HepG2 (cell line): ENCODE results near the gene SSBP2. TPM values are rescaled to one million over a fixed set of nuclear protein-coding genes. Genes with fewer than 3 reads are reported as not detected.

ENCODE experiments used
- BHLHE40 ChIP-seq: IDR thresholded peaks from 2 replicates; pipeline ENCODE4 v1.6.1; 2011; ENCODE audit warnings: low read length, improper control_type of control experiment
- polyA plus RNA-seq, 8 experiments: library from polyadenylated mRNA; depleted of rRNA in 3 of 8; stranded (reverse) in 7 of 8; unstranded in 1 of 8; fragments of >200 nt; fragmentation: Illumina TruSeq in 4 of 8; extraction: Trizol in 4 of 8; gene quantifications; 2 replicates each; pipeline versions ENCODE4 v1.2.1 to v1.2.3, GENCODE V29; 2011 to 2016; ENCODE audit warnings: low read depth in 4 of 8, missing spikeins in 1 of 8, mixed read lengths in 1 of 8; ENCODE audit not compliant: insufficient read depth in 1 of 8
- total RNA-seq, 5 experiments: library from RNA; depleted of rRNA; stranded (reverse); fragments of >200 nt; fragmentation: Illumina TruSeq; extraction: Trizol; gene quantifications; 2 replicates each; pipeline ENCODE4 v1.2.3, GENCODE V29; 2016; ENCODE audit warnings: low read depth in 1 of 5
- TF ChIP-seq, protein P1 (sequence below): fragments of 450-650 bp; IDR thresholded peaks from 2 replicates; pipeline ENCODE4 v1.6.1; 2017; ENCODE audit warnings: mild to moderate bottlenecking
- TF ChIP-seq, protein P2 (sequence below): IDR thresholded peaks from 2 replicates; pipeline ENCODE4 v1.6.1; 2016; ENCODE audit warnings: low read depth, missing genetic modification reagents, missing compliant biosample characterization
- TF ChIP-seq, protein P3 (sequence below): sonication (generic); formaldehyde crosslinking; IDR thresholded peaks from 2 replicates; pipeline ENCODE4 v1.5.0; 2020; ENCODE audit warnings: mild to moderate bottlenecking, missing genetic modification reagents

SSBP2 gene
- total and polyA plus RNA-seq, 2 of the 13 experiments (the other 11 are each of a cell fraction or from before 2014, with no cell fraction given): 0.16 TPM; not detected in 1

DNA sequence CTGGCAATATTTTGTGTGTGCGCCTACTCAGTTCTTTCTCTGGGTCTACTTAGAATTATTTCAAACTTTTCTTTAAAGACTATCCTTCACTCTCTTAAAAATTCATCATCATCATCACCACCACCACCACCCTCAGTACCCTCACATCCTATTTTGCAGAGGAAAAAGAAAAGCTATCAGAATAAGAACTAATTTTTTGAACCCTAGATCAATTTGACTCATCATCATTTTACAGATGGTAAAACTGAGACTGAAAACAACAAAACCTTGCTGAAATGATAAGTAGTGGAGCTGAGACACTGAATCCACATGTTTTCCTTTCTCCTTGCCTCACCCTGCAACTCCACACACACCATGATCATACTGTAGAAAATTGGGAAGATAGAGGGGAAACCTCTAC is 119.3 kb downstream of the SSBP2 start (continued):
- TF ChIP-seq, protein P1, sequence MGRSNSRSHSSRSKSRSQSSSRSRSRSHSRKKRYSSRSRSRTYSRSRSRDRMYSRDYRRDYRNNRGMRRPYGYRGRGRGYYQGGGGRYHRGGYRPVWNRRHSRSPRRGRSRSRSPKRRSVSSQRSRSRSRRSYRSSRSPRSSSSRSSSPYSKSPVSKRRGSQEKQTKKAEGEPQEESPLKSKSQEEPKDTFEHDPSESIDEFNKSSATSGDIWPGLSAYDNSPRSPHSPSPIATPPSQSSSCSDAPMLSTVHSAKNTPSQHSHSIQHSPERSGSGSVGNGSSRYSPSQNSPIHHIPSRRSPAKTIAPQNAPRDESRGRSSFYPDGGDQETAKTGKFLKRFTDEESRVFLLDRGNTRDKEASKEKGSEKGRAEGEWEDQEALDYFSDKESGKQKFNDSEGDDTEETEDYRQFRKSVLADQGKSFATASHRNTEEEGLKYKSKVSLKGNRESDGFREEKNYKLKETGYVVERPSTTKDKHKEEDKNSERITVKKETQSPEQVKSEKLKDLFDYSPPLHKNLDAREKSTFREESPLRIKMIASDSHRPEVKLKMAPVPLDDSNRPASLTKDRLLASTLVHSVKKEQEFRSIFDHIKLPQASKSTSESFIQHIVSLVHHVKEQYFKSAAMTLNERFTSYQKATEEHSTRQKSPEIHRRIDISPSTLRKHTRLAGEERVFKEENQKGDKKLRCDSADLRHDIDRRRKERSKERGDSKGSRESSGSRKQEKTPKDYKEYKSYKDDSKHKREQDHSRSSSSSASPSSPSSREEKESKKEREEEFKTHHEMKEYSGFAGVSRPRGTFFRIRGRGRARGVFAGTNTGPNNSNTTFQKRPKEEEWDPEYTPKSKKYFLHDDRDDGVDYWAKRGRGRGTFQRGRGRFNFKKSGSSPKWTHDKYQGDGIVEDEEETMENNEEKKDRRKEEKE: no peak
- TF ChIP-seq, protein P2, sequence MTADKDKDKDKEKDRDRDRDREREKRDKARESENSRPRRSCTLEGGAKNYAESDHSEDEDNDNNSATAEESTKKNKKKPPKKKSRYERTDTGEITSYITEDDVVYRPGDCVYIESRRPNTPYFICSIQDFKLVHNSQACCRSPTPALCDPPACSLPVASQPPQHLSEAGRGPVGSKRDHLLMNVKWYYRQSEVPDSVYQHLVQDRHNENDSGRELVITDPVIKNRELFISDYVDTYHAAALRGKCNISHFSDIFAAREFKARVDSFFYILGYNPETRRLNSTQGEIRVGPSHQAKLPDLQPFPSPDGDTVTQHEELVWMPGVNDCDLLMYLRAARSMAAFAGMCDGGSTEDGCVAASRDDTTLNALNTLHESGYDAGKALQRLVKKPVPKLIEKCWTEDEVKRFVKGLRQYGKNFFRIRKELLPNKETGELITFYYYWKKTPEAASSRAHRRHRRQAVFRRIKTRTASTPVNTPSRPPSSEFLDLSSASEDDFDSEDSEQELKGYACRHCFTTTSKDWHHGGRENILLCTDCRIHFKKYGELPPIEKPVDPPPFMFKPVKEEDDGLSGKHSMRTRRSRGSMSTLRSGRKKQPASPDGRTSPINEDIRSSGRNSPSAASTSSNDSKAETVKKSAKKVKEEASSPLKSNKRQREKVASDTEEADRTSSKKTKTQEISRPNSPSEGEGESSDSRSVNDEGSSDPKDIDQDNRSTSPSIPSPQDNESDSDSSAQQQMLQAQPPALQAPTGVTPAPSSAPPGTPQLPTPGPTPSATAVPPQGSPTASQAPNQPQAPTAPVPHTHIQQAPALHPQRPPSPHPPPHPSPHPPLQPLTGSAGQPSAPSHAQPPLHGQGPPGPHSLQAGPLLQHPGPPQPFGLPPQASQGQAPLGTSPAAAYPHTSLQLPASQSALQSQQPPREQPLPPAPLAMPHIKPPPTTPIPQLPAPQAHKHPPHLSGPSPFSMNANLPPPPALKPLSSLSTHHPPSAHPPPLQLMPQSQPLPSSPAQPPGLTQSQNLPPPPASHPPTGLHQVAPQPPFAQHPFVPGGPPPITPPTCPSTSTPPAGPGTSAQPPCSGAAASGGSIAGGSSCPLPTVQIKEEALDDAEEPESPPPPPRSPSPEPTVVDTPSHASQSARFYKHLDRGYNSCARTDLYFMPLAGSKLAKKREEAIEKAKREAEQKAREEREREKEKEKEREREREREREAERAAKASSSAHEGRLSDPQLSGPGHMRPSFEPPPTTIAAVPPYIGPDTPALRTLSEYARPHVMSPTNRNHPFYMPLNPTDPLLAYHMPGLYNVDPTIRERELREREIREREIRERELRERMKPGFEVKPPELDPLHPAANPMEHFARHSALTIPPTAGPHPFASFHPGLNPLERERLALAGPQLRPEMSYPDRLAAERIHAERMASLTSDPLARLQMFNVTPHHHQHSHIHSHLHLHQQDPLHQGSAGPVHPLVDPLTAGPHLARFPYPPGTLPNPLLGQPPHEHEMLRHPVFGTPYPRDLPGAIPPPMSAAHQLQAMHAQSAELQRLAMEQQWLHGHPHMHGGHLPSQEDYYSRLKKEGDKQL (CRISPR knock-in tag): no peak
- TF ChIP-seq, protein P3, sequence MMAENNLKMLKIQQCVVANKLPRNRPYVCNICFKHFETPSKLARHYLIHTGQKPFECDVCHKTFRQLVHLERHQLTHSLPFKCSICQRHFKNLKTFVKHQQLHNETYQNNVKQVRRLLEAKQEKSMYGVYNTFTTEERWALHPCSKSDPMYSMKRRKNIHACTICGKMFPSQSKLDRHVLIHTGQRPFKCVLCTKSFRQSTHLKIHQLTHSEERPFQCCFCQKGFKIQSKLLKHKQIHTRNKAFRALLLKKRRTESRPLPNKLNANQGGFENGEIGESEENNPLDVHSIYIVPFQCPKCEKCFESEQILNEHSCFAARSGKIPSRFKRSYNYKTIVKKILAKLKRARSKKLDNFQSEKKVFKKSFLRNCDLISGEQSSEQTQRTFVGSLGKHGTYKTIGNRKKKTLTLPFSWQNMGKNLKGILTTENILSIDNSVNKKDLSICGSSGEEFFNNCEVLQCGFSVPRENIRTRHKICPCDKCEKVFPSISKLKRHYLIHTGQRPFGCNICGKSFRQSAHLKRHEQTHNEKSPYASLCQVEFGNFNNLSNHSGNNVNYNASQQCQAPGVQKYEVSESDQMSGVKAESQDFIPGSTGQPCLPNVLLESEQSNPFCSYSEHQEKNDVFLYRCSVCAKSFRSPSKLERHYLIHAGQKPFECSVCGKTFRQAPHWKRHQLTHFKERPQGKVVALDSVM (CRISPR knock-in tag): no peak
- TF ChIP-seq BHLHE40: no peak
- TF ChIP-seq, all 625 proteins: peak for 0
